IMR-90 (cell line): ENCODE results near the gene RHBDD2. TPM values are rescaled to one million over a fixed set of nuclear protein-coding genes. Genes with fewer than 3 reads are reported as not detected.

Experiments
- ATAC-seq: fragments of 200-7000 bp; cut with Tn5 transposase; 2 replicates; pipeline ENCODE4 v1.9.1; 2020; ENCODE audit warnings: low read depth, mild to moderate bottlenecking, moderate library complexity
- BruUV-seq: library from RNA; stranded (reverse); fragments of 400-500 nt; replicated peaks from 2 replicates; lab custom pipeline; 2021; lab: Mats Ljungman, UMichigan
- CTCF ChIA-PET: fragments of 300-600 bp; formaldehyde crosslinking; extraction: SDS; loops from one replicate; lab custom pipeline; 2021; ENCODE audit warnings: antibody characterized with exemption; lab: Yijun Ruan, JAX
- POLR2A ChIA-PET: fragments of 300-600 bp; sonication (Branson Sonifier 250); formaldehyde crosslinking; loops from one replicate; lab custom pipeline; 2022; ENCODE audit warnings: antibody characterized with exemption; ENCODE audit not compliant: unreplicated experiment; lab: Charles Lee
- DNase-seq: peaks from one replicate; pipeline ENCODE4 v3.0.0; 2013
- H2AFZ ChIP-seq: replicated peaks from 2 replicates; pipeline ENCODE3; 2013; ENCODE audit warnings: low read length, mild to moderate bottlenecking; ENCODE audit not compliant: poor library complexity
- H2AK5ac ChIP-seq: 2 replicates; pipeline ENCODE4 v1.6.1; 2013; ENCODE audit warnings: low read depth, low read length, inconsistent platforms
- H2AK9ac ChIP-seq: replicated peaks from 2 replicates; pipeline ENCODE3; 2013; ENCODE audit warnings: mild to moderate bottlenecking, low read depth, low read length, moderate library complexity; ENCODE audit not compliant: poor library complexity
- H2BK120ac ChIP-seq: 2 replicates; pipeline ENCODE4 v1.6.1; 2013; ENCODE audit warnings: low read depth, low read length, inconsistent platforms
- H2BK15ac ChIP-seq: 3 replicates; pipeline ENCODE4 v1.6.1; 2013; ENCODE audit warnings: low read depth, low read length, inconsistent platforms
- H2BK20ac ChIP-seq: 2 replicates; pipeline ENCODE4 v1.6.1; 2013; ENCODE audit warnings: low read depth, mild to moderate bottlenecking, inconsistent platforms, low read length, moderate library complexity
- H2BK5ac ChIP-seq: 2 replicates; pipeline ENCODE4 v1.6.1; 2013; ENCODE audit warnings: mild to moderate bottlenecking, low read depth, low read length, inconsistent platforms; ENCODE audit not compliant: poor library complexity, severe bottlenecking
- H3K14ac ChIP-seq: replicated peaks from 2 replicates; pipeline ENCODE4 v1.6.1; 2013; ENCODE audit warnings: low read depth, low read length, inconsistent platforms
- H3K18ac ChIP-seq: 2 replicates; pipeline ENCODE4 v1.6.1; 2013; ENCODE audit warnings: low read depth, low read length, control low read depth
- H3K23ac ChIP-seq: 2 replicates; pipeline ENCODE4 v1.6.1; 2013; ENCODE audit warnings: low read depth, low read length, inconsistent platforms
- H3K27ac ChIP-seq: 2 replicates; pipeline ENCODE4 v1.5.1; 2013; ENCODE audit warnings: mild to moderate bottlenecking, control low read depth, low read length; ENCODE audit not compliant: insufficient read depth
- H3K27me3 ChIP-seq: 2 replicates; pipeline ENCODE4 v1.6.1; 2013; ENCODE audit warnings: low read length; ENCODE audit not compliant: control insufficient read depth, insufficient read depth
- H3K36me3 ChIP-seq: 2 replicates; pipeline ENCODE4 v1.6.1; 2013; ENCODE audit warnings: low read length, mixed read lengths; ENCODE audit not compliant: control insufficient read depth, insufficient read depth
- H3K4ac ChIP-seq: 2 replicates; pipeline ENCODE4 v1.6.1; 2013; ENCODE audit warnings: low read depth, low read length, inconsistent platforms
- H3K4me1 ChIP-seq: 2 replicates; pipeline ENCODE4 v1.6.1; 2013; ENCODE audit warnings: low read length, mixed read lengths; ENCODE audit not compliant: control insufficient read depth, insufficient read depth
- H3K4me2 ChIP-seq: 2 replicates; pipeline ENCODE4 v1.6.1; 2013; ENCODE audit warnings: low read depth, mild to moderate bottlenecking, control low read depth, low read length, moderate library complexity
- H3K4me3 ChIP-seq: 2 replicates; pipeline ENCODE4 v1.5.1; 2013; ENCODE audit warnings: low read depth, mild to moderate bottlenecking, control low read depth, low read length, moderate library complexity; ENCODE audit not compliant: insufficient read depth
- H3K56ac ChIP-seq: 2 replicates; pipeline ENCODE4 v1.6.1; 2013; ENCODE audit warnings: low read length, inconsistent platforms; ENCODE audit not compliant: insufficient read depth; ENCODE audit errors: extremely low read depth
- H3K79me1 ChIP-seq, 2 experiments: 2 replicates each; pipeline ENCODE4 v1.6.1; 2013; ENCODE audit warnings: low read length in 2 of 2, inconsistent platforms in 1 of 2, low read depth in 1 of 2
- H3K9ac ChIP-seq: 2 replicates; pipeline ENCODE4 v1.6.1; 2013; ENCODE audit warnings: low read depth, low read length, control low read depth
- H3K9me1 ChIP-seq: 2 replicates; pipeline ENCODE4 v1.6.1; 2013; ENCODE audit warnings: low read length, inconsistent platforms; ENCODE audit not compliant: insufficient read depth
- H3K9me3 ChIP-seq: 2 replicates; pipeline ENCODE4 v1.6.1; 2013; ENCODE audit warnings: low read length; ENCODE audit not compliant: control insufficient read depth, insufficient read depth
- H4K20me1 ChIP-seq: 2 replicates; pipeline ENCODE4 v1.6.1; 2013; ENCODE audit warnings: low read length, inconsistent platforms; ENCODE audit not compliant: insufficient read depth
- H4K5ac ChIP-seq: 2 replicates; pipeline ENCODE4 v1.6.1; 2013; ENCODE audit warnings: mild to moderate bottlenecking, low read depth, low read length, control low read depth
- H4K8ac ChIP-seq, 2 experiments: 2 replicates each; pipeline ENCODE4 v1.6.1; 2013; ENCODE audit warnings: low read depth in 2 of 2, low read length in 2 of 2, control low read depth in 1 of 2, inconsistent platforms in 1 of 2
- H4K91ac ChIP-seq: 2 replicates; pipeline ENCODE4 v1.6.1; 2013; ENCODE audit warnings: low read depth, low read length, inconsistent platforms; ENCODE audit not compliant: insufficient read depth
- MAZ ChIP-seq: IDR thresholded peaks from 2 replicates; pipeline ENCODE4 v1.6.1; 2012; ENCODE audit warnings: low read depth, mild to moderate bottlenecking, low read length, improper control_type of control experiment, moderate library complexity, borderline replicate concordance
- MXI1 ChIP-seq: IDR thresholded peaks from 2 replicates; pipeline ENCODE4 v1.6.1; 2012; ENCODE audit warnings: low read depth, mild to moderate bottlenecking, low read length, moderate library complexity, borderline replicate concordance
- RFX5 ChIP-seq: IDR thresholded peaks from 2 replicates; pipeline ENCODE4 v1.8.0; 2012; ENCODE audit warnings: low read depth, mild to moderate bottlenecking, low read length, moderate library complexity
- SMC3 ChIP-seq: fragments of 150-350 bp; IDR thresholded peaks from 2 replicates; pipeline ENCODE4 v1.6.1; 2016; ENCODE audit warnings: low read depth, mild to moderate bottlenecking, antibody characterized with exemption, low read length, moderate library complexity
- WGBS, 2 experiments: methylation state at CpG; one replicate each; pipeline versions ENCODE4 v1.1.5 to v1.1.7; 2013; ENCODE audit warnings: missing lambda C conversion rate in 2 of 2; ENCODE audit not compliant: insufficient read length in 1 of 2; ENCODE audit errors: extremely low coverage in 2 of 2; 5-methylcytosine and 5-hydroxymethylcytosine counted together
- dilution Hi-C: fragments of 300-500 bp; cut with HindIII; formaldehyde crosslinking; loops from one replicate; pipeline ENCODE4 v1.14.3; 2018; ENCODE audit warnings: low sequenced_read_pairs; ENCODE audit not compliant: unreplicated experiment
- in situ Hi-C: fragments of 300-500 bp; cut with MboI; formaldehyde crosslinking; loops from 3 replicates; pipeline ENCODE4 v1.14.3; 2019; ENCODE audit warnings: low sequenced_read_pairs, inconsistent platforms, mixed read lengths
- intact Hi-C: fragments of 100-400 bp; cut with micrococcal nuclease; formaldehyde crosslinking; loops from 2 replicates; pipeline ENCODE4 v1.10.0; 2022
- polyA plus RNA-seq, 3 experiments: library from polyadenylated mRNA; depleted of rRNA; stranded (reverse); fragments of >200 nt; gene quantifications; 2 replicates each; pipeline ENCODE4 v1.2.3, GENCODE V29; 2012; ENCODE audit warnings: low replicate concordance in 1 of 3
- total RNA-seq: library from RNA; depleted of rRNA; stranded (reverse); fragments of >200 nt; gene quantifications from 2 replicates; pipeline ENCODE4 v1.2.3, GENCODE V29; 2012
- TF ChIP-seq, protein P1 (sequence below): fragments of 150-350 bp; IDR thresholded peaks from 2 replicates; pipeline ENCODE4 v1.6.1; 2017; ENCODE audit warnings: mild to moderate bottlenecking, antibody characterized with exemption, low read length, low read depth

Gene RHBDD2
- total and polyA plus RNA-seq, 2 of the 4 experiments (the other 2 are of a cell fraction) = 9.7 to 42.4 TPM

DNA sequence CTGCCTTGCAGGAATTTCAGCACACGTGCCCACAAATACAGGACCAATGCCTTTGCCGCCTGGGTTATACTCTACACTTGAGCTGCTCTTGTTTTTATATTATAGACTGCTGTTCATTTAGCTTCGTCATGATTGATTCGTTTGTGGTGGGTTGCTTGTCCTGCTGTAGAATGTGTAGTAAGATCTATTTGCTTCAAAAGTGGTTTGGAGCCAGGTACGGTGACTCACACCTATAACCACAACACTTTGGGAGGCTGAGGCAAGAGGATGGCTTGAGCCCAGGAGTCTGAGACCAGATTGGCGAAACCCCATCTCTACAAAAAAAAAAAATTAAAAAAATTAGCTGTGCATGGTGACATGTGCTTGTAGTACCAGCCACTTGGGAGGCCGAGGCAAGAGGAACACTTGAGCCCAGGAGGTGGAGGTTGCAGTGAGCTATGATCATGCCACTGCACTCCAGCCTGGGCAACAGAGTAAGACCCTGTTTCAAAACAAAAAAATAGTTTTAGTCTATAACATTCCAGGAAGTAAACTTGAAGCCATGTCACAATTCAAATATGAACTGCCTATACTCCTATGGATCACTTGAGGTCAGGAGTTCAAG, 9.0 kb upstream of the RHBDD2 start:
- H3K9ac ChIP-seq = no peak overlapping the region
- H3K18ac ChIP-seq = no peak overlapping the region
- no peak overlapping the region for H2AK9ac ChIP-seq
- in situ Hi-C loops (loop anchor here (5.0 to 25.0 kb wide), 2 partner anchors 147 to 267 kb away; no protein-coding TSS in a partner anchor), dilution Hi-C loops (no loop called here), intact Hi-C loops (no loop called here)
- ATAC-seq (no peak), DNase-seq (no peak)
- no peak overlapping the region for H2BK120ac ChIP-seq
- no peaks in the 10 kb centered on the region for H4K20me1 ChIP-seq
- H3K14ac ChIP-seq = no peak overlapping the region
- peaks cover 10% of the 10 kb centered on the region for H3K4me1 ChIP-seq
- ChIA-PET CTCF (interaction anchor here (0.6 kb wide), 1 partner anchor 39 kb away, joined by 3 read pairs; no protein-coding TSS in a partner anchor), POLR2A (no interaction called here)
- TF ChIP-seq SMC3 = no peak
- TF ChIP-seq MXI1 = no peak
- TF ChIP-seq, protein P1, sequence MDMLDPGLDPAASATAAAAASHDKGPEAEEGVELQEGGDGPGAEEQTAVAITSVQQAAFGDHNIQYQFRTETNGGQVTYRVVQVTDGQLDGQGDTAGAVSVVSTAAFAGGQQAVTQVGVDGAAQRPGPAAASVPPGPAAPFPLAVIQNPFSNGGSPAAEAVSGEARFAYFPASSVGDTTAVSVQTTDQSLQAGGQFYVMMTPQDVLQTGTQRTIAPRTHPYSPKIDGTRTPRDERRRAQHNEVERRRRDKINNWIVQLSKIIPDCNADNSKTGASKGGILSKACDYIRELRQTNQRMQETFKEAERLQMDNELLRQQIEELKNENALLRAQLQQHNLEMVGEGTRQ = no peak
- no peak for TF ChIP-seq RFX5
- TF ChIP-seq MAZ = no peak
- H3K36me3 ChIP-seq = no peaks in the 10 kb centered on the region
- BruUV-seq = no TSS peak
- H2BK5ac ChIP-seq = no peak overlapping the region
- H3K4me3 ChIP-seq = no peak overlapping the region
- no peak overlapping the region for H4K5ac ChIP-seq
- H3K27me3 ChIP-seq = no peaks in the 10 kb centered on the region
- no peak overlapping the region for H4K91ac ChIP-seq
- 100% methylated on average over 1 of the region's 7 CpGs; no CpG with 5 or more reads in 1 of the 2 experiments for WGBS, 2 experiments
- no peak overlapping the region for H3K56ac ChIP-seq
- H2BK20ac ChIP-seq = no peak overlapping the region
- no peak overlapping the region for H3K27ac ChIP-seq
- H3K23ac ChIP-seq = no peak overlapping the region
- H3K9me1 ChIP-seq = peaks cover 8% of the 10 kb centered on the region
- H3K9me3 ChIP-seq = no peaks in the 10 kb centered on the region
- H4K8ac ChIP-seq = no peak overlapping the region
- no peak overlapping the region for H2BK15ac ChIP-seq
- H3K4me2 ChIP-seq = no peak overlapping the region
- no peak overlapping the region for H2AK5ac ChIP-seq
- H3K4ac ChIP-seq = no peak overlapping the region
- H3K79me1 ChIP-seq = no peaks in the 10 kb centered on the region
- H2AFZ ChIP-seq = no peak overlapping the region
